HepG2 (cell line): ENCODE measurements around the gene RPL41. TPM values are rescaled to one million over a fixed set of nuclear protein-coding genes. Genes with fewer than 3 reads are reported as not detected.

Experiments
- AHDC1 ChIP-seq: sonication (generic); formaldehyde crosslinking; IDR thresholded peaks from 2 replicates; pipeline ENCODE4 v1.5.1; 2020; ENCODE audit warnings: mild to moderate bottlenecking, missing genetic modification reagents, borderline replicate concordance
- ATF6 ChIP-seq: sonication (generic); formaldehyde crosslinking; conservative IDR thresholded peaks from 2 replicates; pipeline ENCODE4 v1.4.0; 2020; ENCODE audit warnings: missing genetic modification reagents
- FOXP1 ChIP-seq, 2 experiments: fragments of 450-650 bp in 1 of 2; IDR thresholded peaks; 2 replicates each; pipeline ENCODE4 v1.6.1; 2017 to 2018; ENCODE audit warnings: antibody characterized with exemption in 1 of 2
- HNF1A ChIP-seq, 2 experiments: sonication (generic) in 1 of 2; formaldehyde crosslinking in 1 of 2; IDR thresholded peaks; 2 replicates each; pipeline versions ENCODE4 v1.4.0 to v1.6.1; 2016 to 2020; ENCODE audit warnings: borderline replicate concordance in 1 of 2, low read depth in 1 of 2, mild to moderate bottlenecking in 1 of 2, missing genetic modification reagents in 1 of 2
- NCOR1 ChIP-seq: fragments of 200-600 bp; sonication (generic); IDR thresholded peaks from 2 replicates; pipeline ENCODE4 v1.7.0; 2017; ENCODE audit warnings: antibody characterized with exemption, low read length, borderline replicate concordance
- RARA ChIP-seq: IDR thresholded peaks from 2 replicates; pipeline ENCODE4 v1.6.1; 2016; ENCODE audit warnings: missing genetic modification reagents, missing compliant biosample characterization
- SPEN ChIP-seq: sonication (generic); formaldehyde crosslinking; IDR thresholded peaks from 2 replicates; pipeline ENCODE4 v1.5.1; 2020; ENCODE audit warnings: low read depth, mild to moderate bottlenecking, missing genetic modification reagents
- TRIM22 ChIP-seq: fragments of 450-650 bp; IDR thresholded peaks from 2 replicates; pipeline ENCODE4 v1.6.1; 2017
- ZBTB2 ChIP-seq: sonication (generic); formaldehyde crosslinking; IDR thresholded peaks from 2 replicates; pipeline ENCODE4 v1.8.0; 2022; ENCODE audit warnings: low read depth, missing genetic modification reagents
- ZMYM4 ChIP-seq: sonication (generic); formaldehyde crosslinking; IDR thresholded peaks from 2 replicates; pipeline ENCODE4 v1.8.1; 2023; ENCODE audit warnings: mild to moderate bottlenecking, missing genetic modification reagents
- ZNF430 ChIP-seq: sonication (generic); formaldehyde crosslinking; IDR thresholded peaks from 2 replicates; pipeline ENCODE4 v1.9.0; 2021; ENCODE audit warnings: mild to moderate bottlenecking, missing genetic modification reagents
- polyA plus RNA-seq, 8 experiments: library from polyadenylated mRNA; depleted of rRNA in 3 of 8; stranded (reverse) in 7 of 8; unstranded in 1 of 8; fragments of >200 nt; fragmentation: Illumina TruSeq in 4 of 8; extraction: Trizol in 4 of 8; gene quantifications; 2 replicates each; pipeline versions ENCODE4 v1.2.1 to v1.2.3, GENCODE V29; 2011 to 2016; ENCODE audit warnings: low read depth in 4 of 8, missing spikeins in 1 of 8, mixed read lengths in 1 of 8; ENCODE audit not compliant: insufficient read depth in 1 of 8
- total RNA-seq, 5 experiments: library from RNA; depleted of rRNA; stranded (reverse); fragments of >200 nt; fragmentation: Illumina TruSeq; extraction: Trizol; gene quantifications; 2 replicates each; pipeline ENCODE4 v1.2.3, GENCODE V29; 2016; ENCODE audit warnings: low read depth in 1 of 5

The RPL41 gene
- total and polyA plus RNA-seq, 2 of the 13 experiments (the other 11 are each of a cell fraction or from before 2014, with no cell fraction given) = 4,012 to 7,670 TPM

- TF ChIP-seq ATF6 (no peak), ZNF430 (CRISPR knock-in tag) (peak; percentile 69), NCOR1 (no peak), TRIM22 (no peak), FOXP1 (IDR thresholded peaks at IDR 0.05) (no peak), FOXP1 (CRISPR knock-in tag; IDR thresholded peaks at IDR 0.05) (no peak), RARA (CRISPR knock-in tag) (peak; percentile 64), ZBTB2 (CRISPR knock-in tag) (0 out of 2 replicates have a peak, but pooled peaks have one; percentile 65), HNF1A (IDR thresholded peaks at IDR 0.05; ENCODE audit: low read depth) (no peak), HNF1A (CRISPR knock-in tag; IDR thresholded peaks at IDR 0.05; ENCODE audit: borderline replicate concordance) (peak; percentile 91), SPEN (CRISPR knock-in tag) (peak; percentile 93), AHDC1 (CRISPR knock-in tag) (no peak), ZMYM4 (CRISPR knock-in tag) (peak; percentile 86)
These were observed 12.2 kb upstream of the RPL41 start, which contains the start of gene PA2G4 (continued) for GRCh38 chr12:56104109-56104814.
